Measurements from ENCODE around the gene CDC42EP2. TPM values are rescaled to one million over a fixed set of nuclear protein-coding genes. Genes with fewer than 3 reads are reported as not detected.

Gene CDC42EP2
- total and polyA plus RNA-seq, 10 of the 15 experiments (the other 5 are each of a cell fraction or from before 2014, with no cell fraction given), result 0.03 to 1.2 (median 0.09) TPM; not detected in 3

DNA sequence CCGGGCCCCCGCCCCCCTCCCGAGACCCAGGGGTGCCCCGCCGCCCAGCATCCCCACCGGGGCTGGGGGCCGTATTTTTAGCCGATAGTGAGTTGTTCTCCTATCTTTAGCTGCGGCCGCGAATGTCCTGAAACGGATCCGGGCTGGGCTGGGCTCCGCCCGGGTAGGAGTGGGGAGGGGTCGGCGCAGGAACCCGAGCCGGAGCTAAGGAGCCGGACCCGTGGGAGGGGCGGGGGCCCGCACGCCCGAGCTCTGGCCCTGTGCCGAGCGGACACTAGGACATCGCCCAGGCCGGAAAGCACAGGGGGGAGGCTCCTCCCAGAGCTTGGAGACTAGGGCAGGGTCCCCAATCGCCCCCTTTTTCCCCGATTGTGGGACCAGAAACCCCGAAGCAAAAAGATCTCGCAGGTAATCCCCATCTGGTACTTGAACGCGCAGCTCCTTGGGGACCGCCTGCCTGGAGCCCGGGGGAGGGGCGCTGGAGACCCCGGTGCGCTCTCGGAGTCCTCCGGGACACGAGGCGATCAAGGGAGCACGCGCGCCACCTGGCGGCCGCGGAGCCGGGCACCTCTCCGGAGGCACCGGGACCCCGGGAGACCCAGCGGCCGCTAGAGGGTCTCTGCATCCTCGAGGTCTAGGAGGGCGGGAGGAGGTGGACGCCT is 669 bp downstream of the CDC42EP2 start (continued):
- TF ChIP-seq, protein P1, sequence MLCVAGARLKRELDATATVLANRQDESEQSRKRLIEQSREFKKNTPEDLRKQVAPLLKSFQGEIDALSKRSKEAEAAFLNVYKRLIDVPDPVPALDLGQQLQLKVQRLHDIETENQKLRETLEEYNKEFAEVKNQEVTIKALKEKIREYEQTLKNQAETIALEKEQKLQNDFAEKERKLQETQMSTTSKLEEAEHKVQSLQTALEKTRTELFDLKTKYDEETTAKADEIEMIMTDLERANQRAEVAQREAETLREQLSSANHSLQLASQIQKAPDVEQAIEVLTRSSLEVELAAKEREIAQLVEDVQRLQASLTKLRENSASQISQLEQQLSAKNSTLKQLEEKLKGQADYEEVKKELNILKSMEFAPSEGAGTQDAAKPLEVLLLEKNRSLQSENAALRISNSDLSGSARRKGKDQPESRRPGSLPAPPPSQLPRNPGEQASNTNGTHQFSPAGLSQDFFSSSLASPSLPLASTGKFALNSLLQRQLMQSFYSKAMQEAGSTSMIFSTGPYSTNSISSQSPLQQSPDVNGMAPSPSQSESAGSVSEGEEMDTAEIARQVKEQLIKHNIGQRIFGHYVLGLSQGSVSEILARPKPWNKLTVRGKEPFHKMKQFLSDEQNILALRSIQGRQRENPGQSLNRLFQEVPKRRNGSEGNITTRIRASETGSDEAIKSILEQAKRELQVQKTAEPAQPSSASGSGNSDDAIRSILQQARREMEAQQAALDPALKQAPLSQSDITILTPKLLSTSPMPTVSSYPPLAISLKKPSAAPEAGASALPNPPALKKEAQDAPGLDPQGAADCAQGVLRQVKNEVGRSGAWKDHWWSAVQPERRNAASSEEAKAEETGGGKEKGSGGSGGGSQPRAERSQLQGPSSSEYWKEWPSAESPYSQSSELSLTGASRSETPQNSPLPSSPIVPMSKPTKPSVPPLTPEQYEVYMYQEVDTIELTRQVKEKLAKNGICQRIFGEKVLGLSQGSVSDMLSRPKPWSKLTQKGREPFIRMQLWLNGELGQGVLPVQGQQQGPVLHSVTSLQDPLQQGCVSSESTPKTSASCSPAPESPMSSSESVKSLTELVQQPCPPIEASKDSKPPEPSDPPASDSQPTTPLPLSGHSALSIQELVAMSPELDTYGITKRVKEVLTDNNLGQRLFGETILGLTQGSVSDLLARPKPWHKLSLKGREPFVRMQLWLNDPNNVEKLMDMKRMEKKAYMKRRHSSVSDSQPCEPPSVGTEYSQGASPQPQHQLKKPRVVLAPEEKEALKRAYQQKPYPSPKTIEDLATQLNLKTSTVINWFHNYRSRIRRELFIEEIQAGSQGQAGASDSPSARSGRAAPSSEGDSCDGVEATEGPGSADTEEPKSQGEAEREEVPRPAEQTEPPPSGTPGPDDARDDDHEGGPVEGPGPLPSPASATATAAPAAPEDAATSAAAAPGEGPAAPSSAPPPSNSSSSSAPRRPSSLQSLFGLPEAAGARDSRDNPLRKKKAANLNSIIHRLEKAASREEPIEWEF (IDR thresholded peaks at IDR 0.05; ENCODE audit: insufficient replicate concordance, low read depth, low read length), result no peak
- TF ChIP-seq CBX5 (IDR thresholded peaks at IDR 0.05; ENCODE audit: low read depth) (no peak), CHD1 (IDR thresholded peaks at IDR 0.05; ENCODE audit: low read depth, low read length) (no peak), RAD51 (IDR thresholded peaks at IDR 0.05) (no peak), SP1 (IDR thresholded peaks at IDR 0.05; ENCODE audit: low read depth, low read length) (no peak), ESRRA (IDR thresholded peaks at IDR 0.05; ENCODE audit: low read length) (no peak), PML (IDR thresholded peaks at IDR 0.05; ENCODE audit: low read length) (no peak), HDAC2 (IDR thresholded peaks at IDR 0.05) (no peak), EED (IDR thresholded peaks at IDR 0.05; ENCODE audit: low read depth) (no peak), CHD2 (IDR thresholded peaks at IDR 0.05; ENCODE audit: borderline replicate concordance, low read depth, low read length) (peak; percentile 43; the same call in 1 of the 2 replicates), CBFB (IDR thresholded peaks at IDR 0.05; ENCODE audit: low read depth) (no peak), IRF3 (IDR thresholded peaks at IDR 0.05) (no peak), MEF2B (IDR thresholded peaks at IDR 0.05; ENCODE audit: partially characterized antibody, poor library complexity, severe bottlenecking) (peak; percentile 73)
- TF ChIP-seq, protein P2, sequence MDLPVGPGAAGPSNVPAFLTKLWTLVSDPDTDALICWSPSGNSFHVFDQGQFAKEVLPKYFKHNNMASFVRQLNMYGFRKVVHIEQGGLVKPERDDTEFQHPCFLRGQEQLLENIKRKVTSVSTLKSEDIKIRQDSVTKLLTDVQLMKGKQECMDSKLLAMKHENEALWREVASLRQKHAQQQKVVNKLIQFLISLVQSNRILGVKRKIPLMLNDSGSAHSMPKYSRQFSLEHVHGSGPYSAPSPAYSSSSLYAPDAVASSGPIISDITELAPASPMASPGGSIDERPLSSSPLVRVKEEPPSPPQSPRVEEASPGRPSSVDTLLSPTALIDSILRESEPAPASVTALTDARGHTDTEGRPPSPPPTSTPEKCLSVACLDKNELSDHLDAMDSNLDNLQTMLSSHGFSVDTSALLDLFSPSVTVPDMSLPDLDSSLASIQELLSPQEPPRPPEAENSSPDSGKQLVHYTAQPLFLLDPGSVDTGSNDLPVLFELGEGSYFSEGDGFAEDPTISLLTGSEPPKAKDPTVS (IDR thresholded peaks at IDR 0.05; ENCODE audit: low read depth, low read length), result no peak
- TF ChIP-seq, protein P3, sequence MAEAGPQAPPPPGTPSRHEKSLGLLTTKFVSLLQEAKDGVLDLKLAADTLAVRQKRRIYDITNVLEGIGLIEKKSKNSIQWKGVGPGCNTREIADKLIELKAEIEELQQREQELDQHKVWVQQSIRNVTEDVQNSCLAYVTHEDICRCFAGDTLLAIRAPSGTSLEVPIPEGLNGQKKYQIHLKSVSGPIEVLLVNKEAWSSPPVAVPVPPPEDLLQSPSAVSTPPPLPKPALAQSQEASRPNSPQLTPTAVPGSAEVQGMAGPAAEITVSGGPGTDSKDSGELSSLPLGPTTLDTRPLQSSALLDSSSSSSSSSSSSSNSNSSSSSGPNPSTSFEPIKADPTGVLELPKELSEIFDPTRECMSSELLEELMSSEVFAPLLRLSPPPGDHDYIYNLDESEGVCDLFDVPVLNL (IDR thresholded peaks at IDR 0.05; ENCODE audit: low read depth, low read length), result no peak
- TF ChIP-seq, protein P4, sequence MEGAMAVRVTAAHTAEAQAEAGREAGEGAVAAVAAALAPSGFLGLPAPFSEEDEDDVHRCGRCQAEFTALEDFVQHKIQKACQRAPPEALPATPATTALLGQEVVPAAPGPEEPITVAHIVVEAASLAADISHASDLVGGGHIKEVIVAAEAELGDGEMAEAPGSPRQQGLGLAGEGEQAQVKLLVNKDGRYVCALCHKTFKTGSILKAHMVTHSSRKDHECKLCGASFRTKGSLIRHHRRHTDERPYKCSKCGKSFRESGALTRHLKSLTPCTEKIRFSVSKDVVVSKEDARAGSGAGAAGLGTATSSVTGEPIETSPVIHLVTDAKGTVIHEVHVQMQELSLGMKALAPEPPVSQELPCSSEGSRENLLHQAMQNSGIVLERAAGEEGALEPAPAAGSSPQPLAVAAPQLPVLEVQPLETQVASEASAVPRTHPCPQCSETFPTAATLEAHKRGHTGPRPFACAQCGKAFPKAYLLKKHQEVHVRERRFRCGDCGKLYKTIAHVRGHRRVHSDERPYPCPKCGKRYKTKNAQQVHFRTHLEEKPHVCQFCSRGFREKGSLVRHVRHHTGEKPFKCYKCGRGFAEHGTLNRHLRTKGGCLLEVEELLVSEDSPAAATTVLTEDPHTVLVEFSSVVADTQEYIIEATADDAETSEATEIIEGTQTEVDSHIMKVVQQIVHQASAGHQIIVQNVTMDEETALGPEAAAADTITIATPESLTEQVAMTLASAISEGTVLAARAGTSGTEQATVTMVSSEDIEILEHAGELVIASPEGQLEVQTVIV (IDR thresholded peaks at IDR 0.05; ENCODE audit: borderline replicate concordance, partially characterized antibody), result no peak

Measured in GM12878 (cell line).